GM18870 (cell line): ENCODE results near the gene CHADL.
"Not testable (repeated sequence)": the region's sequence is repeated elsewhere in the genome, so short reads cannot be mapped to it uniquely, and the experiment has no call there.

Experiments
- ATAC-seq: cut with Tn5 transposase; IDR thresholded peaks from one replicate; pipeline ENCODE4 v1.9.1; 2021; ENCODE audit warnings: moderate library complexity; ENCODE audit not compliant: unreplicated experiment

CHADL gene

DNA sequence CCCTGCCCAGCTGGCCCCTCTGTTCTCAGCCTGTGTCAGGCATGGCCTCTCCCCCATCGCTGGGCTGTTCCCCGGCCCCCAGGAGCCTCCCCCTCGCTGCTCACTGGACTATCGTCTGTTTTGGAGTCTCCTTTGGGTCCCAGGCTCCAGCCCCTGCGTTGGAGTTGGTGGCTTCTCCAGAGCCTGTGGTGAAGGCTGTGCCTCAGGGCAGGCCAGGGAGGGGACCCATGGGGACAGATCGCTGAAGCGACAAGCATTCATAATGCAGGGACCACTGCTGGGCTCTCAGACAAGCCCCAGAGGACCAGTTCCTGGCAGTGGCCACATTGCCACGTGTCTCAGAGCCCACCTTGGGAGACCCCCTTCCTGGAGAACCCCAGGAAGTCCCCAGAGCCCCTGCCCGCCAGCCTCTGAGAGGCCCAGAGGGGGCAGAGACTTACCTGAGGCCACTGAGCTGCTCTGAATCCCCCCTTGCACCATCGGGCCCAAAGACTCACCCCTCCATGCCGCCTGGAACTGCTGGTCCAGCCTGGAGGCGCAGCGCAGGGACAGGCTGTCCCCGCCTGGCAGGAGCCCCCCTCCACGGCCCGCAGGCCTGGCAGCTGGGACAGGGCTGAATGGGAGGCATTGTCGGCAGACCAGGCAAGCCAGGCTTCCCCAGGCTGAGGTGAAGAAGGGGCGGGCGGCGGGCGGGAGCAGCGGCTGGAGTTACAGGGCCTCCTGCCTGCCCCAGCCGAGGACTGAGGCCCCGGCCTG lies at the start of gene CHADL:
Gene CHADL (minus strand): TSS at position 555 of the 756 bp plus-strand sequence. CDS start 50 bp downstream, at position 505.
- no peak for ATAC-seq

GRCh38 chr22:41289671-41290070 lies 48.9 kb upstream of the CHADL start:
- no peak for ATAC-seq

DNA sequence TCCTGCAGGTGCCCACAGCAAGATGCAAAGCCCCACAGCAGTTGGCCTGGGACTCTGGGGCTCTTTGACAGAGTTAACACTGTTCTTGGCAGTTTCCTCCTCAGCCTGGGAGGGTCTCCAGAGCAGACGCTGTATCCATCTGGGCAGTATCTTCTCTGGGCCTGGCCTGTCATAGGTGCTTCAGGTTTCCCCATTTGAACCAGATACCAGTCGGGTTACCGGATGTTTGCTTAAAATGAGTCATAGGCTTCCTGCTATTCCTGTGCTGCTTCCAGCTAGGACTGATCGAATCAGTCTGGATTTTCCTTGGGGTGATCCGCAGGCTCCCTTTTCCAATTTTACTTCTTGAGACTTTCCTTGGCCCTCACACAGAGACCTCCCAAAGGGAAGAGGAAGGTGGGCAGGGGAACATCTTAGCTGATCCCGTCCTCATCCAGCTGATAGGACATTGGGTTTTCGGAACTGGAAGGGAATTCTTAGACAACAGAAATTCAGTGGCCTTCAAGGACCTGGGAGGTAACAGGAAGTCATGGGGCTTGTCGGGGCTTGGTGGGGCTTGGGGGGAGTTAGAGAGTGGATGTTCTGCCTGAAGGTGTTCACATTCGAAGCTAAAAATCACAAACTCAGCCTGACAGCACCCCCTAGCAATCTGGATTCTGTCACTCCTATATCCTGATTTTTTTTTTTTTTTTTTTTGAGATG lies 47.7 kb upstream of the CHADL start:
- ATAC-seq = no peak

DNA sequence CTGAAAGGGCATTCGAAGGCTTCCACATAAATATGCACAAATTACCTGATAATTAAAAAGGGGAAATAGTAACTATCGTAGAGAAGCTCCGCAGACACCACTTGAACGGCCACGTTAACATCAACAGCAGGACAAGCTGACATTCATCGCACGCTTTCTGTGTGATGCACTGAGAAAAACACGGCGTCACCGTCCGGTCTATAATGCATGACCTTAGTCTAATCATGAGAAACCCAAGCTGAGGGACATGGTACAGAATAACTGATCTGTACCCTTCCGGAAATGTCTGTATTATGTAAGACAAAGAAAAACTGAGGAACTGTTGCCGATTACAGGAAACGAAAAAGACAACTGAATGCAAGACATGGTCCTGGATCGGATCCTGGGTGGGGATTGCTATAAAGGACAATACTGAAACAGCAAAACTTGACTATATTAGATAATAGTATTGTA lies 45.9 kb upstream of the CHADL start:
- ATAC-seq = peak; percentile 21

DNA sequence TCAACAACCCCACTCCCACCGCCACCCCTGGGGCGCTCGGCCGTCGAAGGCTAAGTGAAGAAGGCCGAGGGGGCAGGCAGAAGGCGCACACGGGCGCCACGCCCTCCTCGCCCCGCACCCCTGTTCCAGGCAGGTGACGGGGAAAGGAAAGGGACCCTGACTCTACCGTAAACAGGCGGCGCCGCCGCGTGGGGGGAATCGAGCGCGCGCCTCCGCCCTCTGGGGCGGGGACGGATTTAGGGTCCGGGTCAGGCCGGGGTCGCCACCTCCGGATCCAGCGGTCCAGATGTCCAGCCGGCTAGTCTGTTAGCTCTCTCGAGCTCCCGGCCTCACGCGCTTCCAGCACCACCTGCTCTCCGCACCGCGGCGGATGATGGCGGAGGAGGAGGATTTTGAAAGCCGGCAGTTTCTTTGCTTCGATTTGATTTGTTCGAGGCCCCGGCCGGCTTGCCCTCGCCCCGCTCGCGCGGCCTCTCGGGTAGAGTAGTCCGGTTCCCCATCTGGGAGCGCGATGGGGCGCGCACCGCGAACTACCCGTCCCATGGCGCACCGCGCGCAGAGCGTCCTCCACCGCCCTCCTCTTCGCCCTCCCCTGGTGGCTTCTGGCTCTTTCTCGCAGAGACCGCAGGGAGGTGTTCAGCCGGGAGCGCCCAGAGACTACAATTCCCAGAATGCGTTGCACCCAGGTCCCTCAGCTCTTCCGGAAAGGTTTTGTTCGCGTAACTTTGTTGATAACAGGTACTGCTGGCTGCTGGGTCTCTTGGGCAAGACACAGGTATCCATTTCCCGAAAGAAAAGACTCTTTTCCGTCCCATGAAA lies 45.3 kb upstream of the CHADL start, which contains the start of gene RANGAP1:
Gene RANGAP1 (minus strand): TSS at position 368 of the 819 bp plus-strand sequence. CDS start 5,143 bp downstream, outside the sequence.
- peak; percentile 83 for ATAC-seq

- ATAC-seq = no peak
Measured at GRCh38 chr22:41285441-41285819, 44.7 kb upstream of the CHADL start.

GRCh38 chr22:41284465-41284864 lies 43.7 kb upstream of the CHADL start:
- no peak for ATAC-seq

DNA sequence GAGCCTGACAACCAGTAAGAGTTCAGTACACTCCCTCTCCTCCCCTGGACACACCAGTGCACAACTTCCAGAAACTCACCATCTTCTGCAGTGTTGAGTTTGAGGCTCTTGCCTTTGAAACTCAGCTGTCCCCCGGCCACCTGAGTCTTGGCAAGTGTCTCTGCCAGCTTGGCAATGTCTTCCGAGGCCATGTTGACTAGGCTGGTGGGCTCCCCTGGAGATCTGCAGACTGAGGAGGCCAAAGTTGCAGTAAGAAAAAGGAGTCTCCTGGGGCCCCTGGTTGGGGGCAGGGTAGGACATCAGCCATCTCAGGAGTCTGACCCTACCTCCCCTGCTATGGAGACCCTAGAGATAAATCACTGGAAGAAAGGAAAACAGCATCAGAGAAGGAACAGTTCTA lies 40.1 kb upstream of the CHADL start:
- no peak for ATAC-seq

GRCh38 chr22:41280065-41280464 lies 39.3 kb upstream of the CHADL start:
- ATAC-seq = no peak

DNA sequence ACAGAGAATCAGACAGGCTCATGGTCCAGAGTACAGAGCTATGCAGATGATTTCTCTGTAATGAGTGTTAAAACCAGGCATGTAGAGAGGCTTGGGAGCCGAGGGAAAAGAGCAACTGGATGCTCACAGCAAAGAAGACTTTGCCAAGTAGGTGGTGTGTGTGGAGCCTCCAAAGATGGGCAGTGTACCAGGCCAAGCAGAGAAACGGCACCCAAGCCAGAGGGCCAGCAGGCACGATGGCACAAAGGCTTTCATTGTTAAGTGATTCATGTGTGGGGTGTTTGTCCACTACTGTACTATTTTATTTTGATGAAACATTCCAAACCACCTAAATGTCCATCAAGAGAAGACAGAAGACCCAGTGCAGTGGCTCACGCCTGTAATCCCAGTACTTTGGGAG lies 34.1 kb upstream of the CHADL start:
- ATAC-seq = no peak

DNA sequence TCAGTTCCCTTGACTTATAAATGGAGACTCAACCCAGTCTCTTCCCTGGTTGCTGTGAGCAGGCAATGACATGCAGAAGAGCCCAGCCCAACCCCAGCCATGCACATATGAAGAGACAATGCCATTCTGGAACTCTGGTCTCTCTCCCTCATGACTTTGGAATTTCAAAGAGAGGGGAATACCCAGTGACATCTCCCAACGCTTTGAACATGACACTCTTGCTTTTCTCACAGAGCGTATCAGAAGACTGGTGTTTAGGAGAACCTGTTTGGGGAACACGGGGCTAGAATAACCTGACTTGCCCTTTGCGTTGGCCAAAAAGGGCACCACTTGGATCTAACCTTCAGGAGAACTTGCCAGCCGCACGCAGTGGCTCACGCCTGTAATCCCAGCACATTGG lies 32.4 kb upstream of the CHADL start:
- ATAC-seq = no peak

- ATAC-seq = no peak
Measured at GRCh38 chr22:41271787-41272186, 31.1 kb upstream of the CHADL start.

DNA sequence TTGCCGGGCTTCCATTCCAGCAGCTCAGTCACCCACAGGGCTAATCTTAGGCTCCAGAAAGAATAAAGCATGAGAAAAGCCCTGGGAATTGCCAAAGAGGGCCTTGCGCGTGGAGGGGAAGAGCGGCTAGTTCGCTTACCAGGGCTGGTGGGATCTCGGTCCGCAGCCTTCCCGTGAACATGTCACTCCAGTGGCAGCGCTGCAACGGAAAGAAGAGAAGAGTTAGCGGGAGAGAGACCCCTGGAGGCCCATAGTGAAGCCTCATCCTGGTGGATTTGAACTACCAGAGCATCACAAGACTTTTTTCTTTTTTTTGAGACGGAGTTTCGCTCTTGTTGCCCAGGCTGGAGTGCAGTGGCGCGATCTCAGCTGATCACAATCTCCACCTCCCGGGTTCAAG lies 27.2 kb upstream of the CHADL start:
- ATAC-seq = no peak

GRCh38 chr22:41264408-41264941 lies 23.7 kb upstream of the CHADL start:
- no peak for ATAC-seq

DNA sequence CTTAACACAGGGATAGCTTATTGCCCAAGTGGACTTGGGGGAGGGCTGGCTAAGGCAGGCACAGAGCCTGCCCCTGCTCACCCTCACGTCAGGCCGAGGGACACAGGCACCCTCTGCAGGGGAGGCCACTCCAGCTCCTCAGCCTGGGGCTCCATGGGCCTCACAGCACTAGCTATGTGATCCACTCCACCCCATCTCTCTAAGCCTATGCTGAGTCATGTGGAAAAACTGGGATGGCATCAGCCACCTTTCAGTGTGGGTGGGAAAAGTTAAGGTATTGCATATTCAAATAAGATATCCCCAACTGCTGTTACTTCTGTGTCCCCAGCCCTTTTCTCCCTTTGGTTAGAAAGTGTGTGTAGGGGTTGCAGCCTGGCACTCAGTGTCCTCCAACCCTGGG lies 23.0 kb upstream of the CHADL start:
- ATAC-seq = no peak

GRCh38 chr22:41262250-41262765 lies 21.6 kb upstream of the CHADL start:
- ATAC-seq = no peak

DNA sequence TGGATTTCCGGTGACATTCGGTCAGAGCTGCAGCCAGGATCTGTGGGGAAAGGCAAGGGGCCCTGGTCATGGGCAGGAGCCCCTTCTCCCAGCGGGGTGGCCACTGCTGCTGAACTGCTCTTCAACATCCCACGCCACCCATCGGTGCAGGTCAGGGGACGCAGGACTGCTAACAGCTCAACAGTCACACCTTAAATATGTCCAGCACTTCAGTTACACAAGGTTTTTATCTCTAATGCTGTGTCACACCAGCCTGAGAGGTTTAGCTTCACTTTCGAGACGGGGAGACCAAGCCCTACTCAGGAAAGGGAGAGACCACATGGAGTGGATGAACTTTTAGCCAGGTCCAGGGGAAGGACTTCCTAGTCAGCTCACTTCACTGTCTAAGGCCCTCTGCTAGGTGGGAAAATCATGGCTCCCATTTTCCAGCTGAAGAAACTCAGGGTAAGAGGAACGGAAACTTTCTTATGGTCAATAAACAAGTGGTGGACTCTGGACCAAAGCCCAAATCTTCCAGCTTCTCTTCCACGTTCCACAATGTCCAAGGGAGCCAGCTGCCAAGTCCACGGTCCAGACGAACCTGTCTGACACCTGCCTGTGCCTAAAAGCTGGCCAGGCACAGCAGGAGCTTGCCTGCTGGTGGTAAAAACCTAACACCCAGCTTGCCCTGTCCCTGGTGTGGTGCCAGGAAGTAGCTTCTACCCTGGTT lies 21.0 kb upstream of the CHADL start:
- no peak for ATAC-seq

- ATAC-seq = no peak
Measured at GRCh38 chr22:41260871-41261270, 20.1 kb upstream of the CHADL start.

DNA sequence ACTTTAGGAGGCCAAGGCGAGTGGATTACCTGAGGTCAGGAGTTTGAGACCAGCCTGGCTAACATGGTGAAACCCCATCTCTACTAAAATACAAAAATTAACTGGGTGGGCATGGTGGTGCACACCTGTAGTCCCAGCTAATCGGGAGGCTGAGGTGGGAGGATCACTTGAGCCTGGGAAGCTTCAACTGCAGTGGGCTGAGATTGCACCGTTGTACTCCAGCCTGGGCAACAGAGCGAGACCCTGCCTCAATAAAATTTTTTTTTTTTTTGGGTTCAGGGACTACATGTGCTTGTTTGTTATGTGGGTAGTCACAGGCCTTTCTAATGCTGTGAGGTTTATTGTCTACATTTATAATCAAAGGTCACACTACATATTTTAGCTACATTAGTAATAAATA lies 19.0 kb upstream of the CHADL start:
- not testable (repeated sequence) for ATAC-seq

GRCh38 chr22:41257696-41258095 lies 17.0 kb upstream of the CHADL start:
- no peak for ATAC-seq
